H1 (cell line): ENCODE data around the gene SHISAL1. TPM values are rescaled to one million over a fixed set of nuclear protein-coding genes. Genes with fewer than 3 reads are reported as not detected.

Source experiments
- CTCF ChIA-PET: fragments of 300-600 bp; sonication (Branson Sonifier 250); formaldehyde crosslinking; loops from one replicate; lab custom pipeline; 2021; ENCODE audit not compliant: partially characterized antibody; lab: Charles Lee
- POLR2A ChIA-PET: fragments of 300-600 bp; sonication (Branson Sonifier 250); formaldehyde crosslinking; loops from one replicate; lab custom pipeline; 2021; ENCODE audit warnings: inconsistent platforms; ENCODE audit not compliant: partially characterized antibody; lab: Charles Lee
- DNase-seq, 2 experiments: peaks; one replicate each; pipeline versions ENCODE4 v3.0.0 to v3.0.0-alpha.2; 2010 to 2022; ENCODE audit warnings: low spot score in 2 of 2, low read depth in 1 of 2, mixed read lengths in 1 of 2
- FAIRE-seq: peaks from 2 replicates; lab custom pipeline; 2011; peaks lifted over from hg19 to GRCh38; lab: Jason Lieb, UNC
- H2AFZ ChIP-seq: 2 replicates; pipeline ENCODE4 v1.8.1; 2012; ENCODE audit warnings: low read length, inconsistent platforms
- H2AK5ac ChIP-seq: 2 replicates; pipeline ENCODE4 v1.6.1; 2013; ENCODE audit warnings: low read depth, low read length
- H2BK120ac ChIP-seq: replicated peaks from 2 replicates; pipeline ENCODE3; 2013; ENCODE audit warnings: low read depth, low read length, inconsistent platforms
- H2BK12ac ChIP-seq: 2 replicates; pipeline ENCODE4 v1.6.1; 2013; ENCODE audit warnings: low read depth, low read length
- H2BK15ac ChIP-seq: 2 replicates; pipeline ENCODE4 v1.6.1; 2013; ENCODE audit warnings: low read length
- H2BK20ac ChIP-seq: 2 replicates; pipeline ENCODE4 v1.6.1; 2013; ENCODE audit warnings: low read length
- H2BK5ac ChIP-seq: 2 replicates; pipeline ENCODE4 v1.6.1; 2013; ENCODE audit warnings: low read depth, low read length
- H3K14ac ChIP-seq: 2 replicates; pipeline ENCODE4 v1.6.1; 2013; ENCODE audit warnings: inconsistent platforms; ENCODE audit not compliant: insufficient read length
- H3K18ac ChIP-seq: 2 replicates; pipeline ENCODE4 v1.6.1; 2013; ENCODE audit warnings: low read length; ENCODE audit errors: extremely low read depth
- H3K23ac ChIP-seq: 2 replicates; pipeline ENCODE4 v1.6.1; 2013; ENCODE audit warnings: inconsistent platforms; ENCODE audit not compliant: insufficient read length
- H3K23me2 ChIP-seq: 2 replicates; pipeline ENCODE4 v1.6.1; 2013; ENCODE audit warnings: low read depth, low read length
- H3K27ac ChIP-seq: 2 replicates; pipeline ENCODE4 v1.6.1; 2011; ENCODE audit warnings: low read depth, low read length, inconsistent platforms
- H3K27me3 ChIP-seq, 4 experiments: replicated peaks in 1 of 4; 1 replicate in 1 of 4; 2 replicates in 3 of 4; pipeline versions ENCODE4 v1.6.1 to v1.8.1; 2011 to 2013; ENCODE audit warnings: low read length in 3 of 4, mild to moderate bottlenecking in 3 of 4, inconsistent platforms in 2 of 4, mixed read lengths in 2 of 4, moderate library complexity in 1 of 4; ENCODE audit not compliant: control insufficient read depth in 3 of 4, insufficient read depth in 3 of 4; ENCODE audit errors: extremely low read depth in 1 of 4
- H3K36me3 ChIP-seq, 4 experiments: 2 replicates each; pipeline versions ENCODE4 v1.6.1 to v1.8.1; 2011 to 2013; ENCODE audit warnings: mild to moderate bottlenecking in 4 of 4, low read length in 3 of 4, moderate library complexity in 2 of 4, control low read depth in 1 of 4, inconsistent platforms in 1 of 4; ENCODE audit not compliant: insufficient read depth in 4 of 4, control insufficient read depth in 2 of 4
- H3K4ac ChIP-seq: replicated peaks from 2 replicates; pipeline ENCODE3; 2013; ENCODE audit warnings: low read length, low read depth, mixed read lengths, inconsistent platforms; ENCODE audit not compliant: insufficient read length
- H3K4me1 ChIP-seq, 4 experiments: replicated peaks in 1 of 4; 1 replicate in 1 of 4; 2 replicates in 3 of 4; pipeline versions ENCODE4 v1.6.1 to v1.8.1; 2011 to 2013; ENCODE audit warnings: low read length in 3 of 4, inconsistent platforms in 2 of 4, mixed read lengths in 1 of 4; ENCODE audit not compliant: insufficient read depth in 4 of 4, control insufficient read depth in 3 of 4
- H3K4me2 ChIP-seq, 2 experiments: 2 replicates each; pipeline versions ENCODE4 v1.6.1 to v1.8.1; 2011 to 2013; ENCODE audit warnings: low read depth in 2 of 2, low read length in 2 of 2, control low read depth in 1 of 2, inconsistent platforms in 1 of 2, mild to moderate bottlenecking in 1 of 2; ENCODE audit not compliant: insufficient read depth in 1 of 2
- H3K4me3 ChIP-seq, 4 experiments: fragments of 200-600, 300-600 bp in 1 of 4; sonication (generic), shearing (Covaris generic), sonication (Bioruptor Twin) in 1 of 4; 2 replicates each; pipeline versions ENCODE4 v1.5.1 to v1.8.1; 2011 to 2016; ENCODE audit warnings: low read length in 4 of 4, low read depth in 3 of 4, control low read depth in 2 of 4, inconsistent platforms in 2 of 4, mild to moderate bottlenecking in 2 of 4, mixed read lengths in 1 of 4, moderate library complexity in 1 of 4; ENCODE audit not compliant: insufficient read depth in 2 of 4; ENCODE audit errors: extremely low read depth in 1 of 4
- H3K56ac ChIP-seq: replicated peaks from 2 replicates; pipeline ENCODE3; 2013; ENCODE audit warnings: low read depth, mild to moderate bottlenecking, mixed read lengths, low read length, inconsistent platforms; ENCODE audit not compliant: insufficient read length
- H3K79me1 ChIP-seq: 2 replicates; pipeline ENCODE4 v1.6.1; 2013; ENCODE audit warnings: low read depth, low read length, control low read depth
- H3K79me2 ChIP-seq, 2 experiments: 2 replicates each; pipeline versions ENCODE4 v1.6.1 to v1.8.1; 2012 to 2013; ENCODE audit warnings: low read length in 2 of 2, mild to moderate bottlenecking in 2 of 2, inconsistent platforms in 1 of 2; ENCODE audit not compliant: insufficient read depth in 2 of 2, control insufficient read depth in 1 of 2
- H3K9ac ChIP-seq, 4 experiments: replicated peaks in 1 of 4; 1 replicate in 1 of 4; 2 replicates in 3 of 4; pipeline versions ENCODE4 v1.6.1 to v1.8.1; 2011 to 2013; ENCODE audit warnings: low read depth in 3 of 4, low read length in 3 of 4, control low read depth in 2 of 4, mild to moderate bottlenecking in 2 of 4, moderate library complexity in 2 of 4, inconsistent platforms in 1 of 4; ENCODE audit errors: extremely low read depth in 1 of 4
- H3K9me3 ChIP-seq, 2 experiments: 2 replicates each; pipeline versions ENCODE4 v1.6.1 to v1.8.1; 2012 to 2013; ENCODE audit warnings: mild to moderate bottlenecking in 2 of 2, moderate library complexity in 2 of 2, control low read depth in 1 of 2, inconsistent platforms in 1 of 2, low read depth in 1 of 2, low read length in 1 of 2, mixed read lengths in 1 of 2; ENCODE audit not compliant: insufficient read depth in 2 of 2
- H4K20me1 ChIP-seq, 2 experiments: replicated peaks in 1 of 2; 2 replicates each; pipeline versions ENCODE3 to v1.8.1; 2011 to 2013; ENCODE audit warnings: inconsistent platforms in 2 of 2, low read length in 2 of 2, mild to moderate bottlenecking in 1 of 2; ENCODE audit not compliant: insufficient read depth in 2 of 2, control insufficient read depth in 1 of 2
- H4K5ac ChIP-seq: 2 replicates; pipeline ENCODE4 v1.6.1; 2013; ENCODE audit warnings: low read length, low read depth, mixed read lengths, inconsistent platforms; ENCODE audit not compliant: insufficient read length
- H4K8ac ChIP-seq: 2 replicates; pipeline ENCODE4 v1.8.0; 2013; ENCODE audit warnings: mild to moderate bottlenecking, moderate library complexity, low read length, inconsistent platforms; ENCODE audit not compliant: insufficient read depth; ENCODE audit errors: extremely low read depth
- H4K91ac ChIP-seq: replicated peaks from 2 replicates; pipeline ENCODE3; 2013; ENCODE audit warnings: low read length, mixed read lengths, inconsistent platforms; ENCODE audit not compliant: insufficient read length
- ATF2 ChIP-seq: IDR thresholded peaks from 2 replicates; pipeline ENCODE4 v1.6.1; 2012; ENCODE audit warnings: low read length, inconsistent platforms
- BACH1 ChIP-seq: IDR thresholded peaks from 2 replicates; pipeline ENCODE4 v1.6.1; 2012; ENCODE audit warnings: low read length, improper control_type of control experiment
- CHD2 ChIP-seq: IDR thresholded peaks from 2 replicates; pipeline ENCODE4 v1.6.1; 2012; ENCODE audit warnings: low read length, improper control_type of control experiment
- NANOG ChIP-seq: IDR thresholded peaks from 2 replicates; pipeline ENCODE4 v1.6.1; 2011; ENCODE audit warnings: low read length, low read depth, mild to moderate bottlenecking, inconsistent platforms; ENCODE audit not compliant: insufficient read depth, poor library complexity, severe bottlenecking
- PHF8 ChIP-seq: fragments of 200-600 bp; sonication (generic); conservative IDR thresholded peaks from 2 replicates; pipeline ENCODE4 v1.7.1; 2012; ENCODE audit warnings: low read depth, mild to moderate bottlenecking, inconsistent platforms, low read length, moderate library complexity
- POLR2A ChIP-seq, 2 experiments: IDR thresholded peaks; 1 replicate in 1 of 2; 2 replicates in 1 of 2; pipeline ENCODE4 v1.6.1; 2011; ENCODE audit warnings: low read depth in 2 of 2, low read length in 2 of 2, mild to moderate bottlenecking in 2 of 2; ENCODE audit errors: control extremely low read depth in 1 of 2
- SP2 ChIP-seq: IDR thresholded peaks from 2 replicates; pipeline ENCODE4 v1.6.1; 2012; ENCODE audit warnings: mild to moderate bottlenecking, low read length, inconsistent platforms
- TAF1 ChIP-seq: IDR thresholded peaks from 2 replicates; pipeline ENCODE4 v1.6.1; 2011; ENCODE audit warnings: mild to moderate bottlenecking, low read depth, low read length
- WGBS, 2 experiments: shearing (Covaris generic) in 1 of 2; methylation state at CpG; one replicate each; pipeline versions ENCODE4 v1.1.6 to v1.1.7; 2013 to 2015; ENCODE audit warnings: low lambda C conversion rate in 2 of 2, mixed read lengths in 2 of 2, inconsistent platforms in 1 of 2, low coverage in 1 of 2, missing lambda C conversion rate in 1 of 2; ENCODE audit not compliant: insufficient replicate concordance in 2 of 2, insufficient coverage in 1 of 2, insufficient read length in 1 of 2; ENCODE audit errors: extremely low coverage in 1 of 2, missing lambda C conversion rate in 1 of 2; 5-methylcytosine and 5-hydroxymethylcytosine counted together
- polyA plus RNA-seq, 7 experiments: library from polyadenylated mRNA; depleted of rRNA in 3 of 7; stranded (reverse) in 5 of 7; unstranded in 2 of 7; fragments of >200 nt in 5 of 7; fragments of 200-250 nt in 2 of 7; gene quantifications; 1 replicate in 5 of 7; 2 replicates in 1 of 7; 4 replicates in 1 of 7; pipeline versions ENCODE4 v1.2.1 to v1.2.3, GENCODE V29; 2011 to 2013; ENCODE audit warnings: missing spikeins in 2 of 7, mixed read lengths in 2 of 7
- total RNA-seq: library from RNA; stranded (reverse); fragmentation: NEBNext Ultra II Directional; extraction: Animal tissue kit (Norgen Biotek cat#: 25700); gene quantifications from 2 replicates; pipeline ENCODE4 v1.2.1, GENCODE V29; 2021

Gene SHISAL1
- total and polyA plus RNA-seq, 2 of the 8 experiments (the other 6 are each of a cell fraction or from before 2014, with no cell fraction given) = 3.7 to 5.8 TPM

- H3K79me2 ChIP-seq = no peaks in the 10 kb centered on the region
- no peaks in the 10 kb centered on the region for H3K36me3 ChIP-seq
- WGBS, 2 experiments = 93% methylated on average over 9 of the region's 9 CpGs; no CpG with 5 or more reads in 1 of the 2 experiments
- no peak overlapping the region for H3K23ac ChIP-seq
- H4K5ac ChIP-seq = no peak overlapping the region
- no peaks in the 10 kb centered on the region for H3K23me2 ChIP-seq
- H3K4me3 ChIP-seq = no peak overlapping the region
- H3K9me3 ChIP-seq = peaks cover 0 to 3% of the 10 kb centered on the region in 2 experiments; a peak in 2 of 4 replicates
- no peak for FAIRE-seq
- H2BK5ac ChIP-seq = no peak overlapping the region
- peaks cover 0 to 1% of the 10 kb centered on the region in 2 experiments for H4K20me1 ChIP-seq
- no peak overlapping the region for H2AFZ ChIP-seq
- H2BK12ac ChIP-seq = no peak overlapping the region
- peak in 1 of 2 experiments; percentile 16 for DNase-seq
- no peak overlapping the region for H2BK120ac ChIP-seq
- CTCF ChIA-PET = interaction anchor here (1.0 to 1.4 kb wide), 4 partner anchors 13 to 26 kb away, joined by 3 to 4 read pairs (median 4); no protein-coding TSS in a partner anchor
- no peak overlapping the region for H4K8ac ChIP-seq
- H3K56ac ChIP-seq = no peak overlapping the region
- no peaks in the 10 kb centered on the region for H3K79me1 ChIP-seq
- no peaks in the 10 kb centered on the region for H3K27me3 ChIP-seq
- H3K4ac ChIP-seq = no peak overlapping the region
- H2BK15ac ChIP-seq = no peak overlapping the region
- H3K18ac ChIP-seq = no peak overlapping the region
- H2AK5ac ChIP-seq = no peak overlapping the region
- H3K27ac ChIP-seq = no peak overlapping the region
- no peaks in the 10 kb centered on the region for H3K4me1 ChIP-seq
- POLR2A ChIA-PET = no interaction called here
- H3K14ac ChIP-seq = no peak overlapping the region
- no peak overlapping the region for H3K9ac ChIP-seq
- H4K91ac ChIP-seq = no peak overlapping the region
- TF ChIP-seq CHD2 = no peak
- no peak for TF ChIP-seq SP2
- TF ChIP-seq NANOG = no peak
- no peak for TF ChIP-seq POLR2A (IDR thresholded peaks at IDR 0.05; ENCODE audit: control extremely low read depth in 1 of 2, low read depth in 2 of 2, low read length in 2 of 2)
- TF ChIP-seq ATF2 = no peak
- no peak for TF ChIP-seq TAF1
- no peak for TF ChIP-seq BACH1
- no peak for TF ChIP-seq PHF8
- H2BK20ac ChIP-seq = no peak overlapping the region
- H3K4me2 ChIP-seq = no peak overlapping the region
These were observed 68.4 kb downstream of the SHISAL1 start for GRCh38 chr22:44244265-44244822.
